ENCODE results near the gene CSF2. TPM values are rescaled to one million over a fixed set of nuclear protein-coding genes. Genes with fewer than 3 reads are reported as not detected.

CSF2 gene
- total RNA-seq, 4 donors from 2014 or later = not detected

- no peaks in the 10 kb centered on the region for H3K9me3 ChIP-seq
- H3K4me3 ChIP-seq = no peak overlapping the region
- intact Hi-C loops (cut with DNase I; ENCODE audit: low total_unique reads) = no loop called here
- H3K27ac ChIP-seq = no peak overlapping the region
- no peaks in the 10 kb centered on the region for H3K36me3 ChIP-seq
- TF ChIP-seq CTCF (IDR thresholded peaks at IDR 0.05) = no peak
- no peak for TF ChIP-seq EP300 (IDR thresholded peaks at IDR 0.05; ENCODE audit: low read depth)
- TF ChIP-seq POLR2AphosphoS5 (IDR thresholded peaks at IDR 0.05) = no peak
- no peak for TF ChIP-seq POLR2A (IDR thresholded peaks at IDR 0.05)
- peaks cover 0 to 8% (median 5%) of the 10 kb centered on the region in 4 donors for H3K4me1 ChIP-seq
- no peak for DNase-seq
- H3K27me3 ChIP-seq = no peaks in the 10 kb centered on the region
- in situ Hi-C loops (cut with MboI; ENCODE audit: low pct_ligation_motif_present in 1 of 4, low pct_unique_long_range_greater_than_20kb in 1 of 4, low sequenced_read_pairs in 3 of 4) = no loop called here
Observed at GRCh38 chr5:132098621-132099020, 25.0 kb downstream of the CSF2 start.

GRCh38 chr5:132099076-132099748 is 25.6 kb downstream of the CSF2 start:
- WGBS, 2 donors (ENCODE audit: low coverage in 1 of 2) = 85% methylated on average over 5 of the region's 5 CpGs; no CpG with 5 or more reads in 1 of the 2 donors
- Histone ChIP-seq H3K27ac (no peak overlapping the region), H3K36me3 (no peaks in the 10 kb centered on the region), H3K9me3 (no peaks in the 10 kb centered on the region), H3K4me1 (peaks cover 2 to 14% (median 11%) of the 10 kb centered on the region in 4 donors), H3K27me3 (no peaks in the 10 kb centered on the region), H3K4me3 (no peak overlapping the region)
- in situ Hi-C loops (cut with MboI; ENCODE audit: low pct_ligation_motif_present in 1 of 4, low pct_unique_long_range_greater_than_20kb in 1 of 4, low sequenced_read_pairs in 3 of 4) = no loop called here
- no peak for DNase-seq
- no peak for TF ChIP-seq EP300 (IDR thresholded peaks at IDR 0.05; ENCODE audit: low read depth)
- intact Hi-C loops (cut with DNase I; ENCODE audit: low total_unique reads) = no loop called here

GRCh38 chr5:132099905-132100304 is 26.3 kb downstream of the CSF2 start:
- DNase-seq = no peak
- Histone ChIP-seq H3K9me3 (no peaks in the 10 kb centered on the region), H3K36me3 (no peaks in the 10 kb centered on the region), H3K27me3 (no peaks in the 10 kb centered on the region), H3K27ac (no peak overlapping the region), H3K4me3 (no peak overlapping the region), H3K4me1 (peaks cover 2 to 14% (median 11%) of the 10 kb centered on the region in 4 donors)
- TF ChIP-seq CTCF (IDR thresholded peaks at IDR 0.05) = no peak
- TF ChIP-seq POLR2A (IDR thresholded peaks at IDR 0.05) = no peak
- no peak for TF ChIP-seq EP300 (IDR thresholded peaks at IDR 0.05; ENCODE audit: low read depth)
- no peak for TF ChIP-seq POLR2AphosphoS5 (IDR thresholded peaks at IDR 0.05)
- 83 to 86% methylated on average over 3 of the region's 3 CpGs for WGBS, 2 donors (ENCODE audit: low coverage in 1 of 2)
- intact Hi-C loops (cut with DNase I; ENCODE audit: low total_unique reads) (no loop called here), in situ Hi-C loops (cut with MboI; ENCODE audit: low pct_ligation_motif_present in 1 of 4, low pct_unique_long_range_greater_than_20kb in 1 of 4, low sequenced_read_pairs in 3 of 4) (no loop called here)

GRCh38 chr5:132100672-132101261 is 27.2 kb downstream of the CSF2 start:
- DNase-seq = peak; percentile 26
- intact Hi-C loops (cut with DNase I; ENCODE audit: low total_unique reads) (no loop called here), in situ Hi-C loops (cut with MboI; ENCODE audit: low pct_ligation_motif_present in 1 of 4, low pct_unique_long_range_greater_than_20kb in 1 of 4, low sequenced_read_pairs in 3 of 4) (no loop called here)
- no peaks in the 10 kb centered on the region for H3K9me3 ChIP-seq
- peak overlapping the region in 1 of 4 donors; percentile 30 for H3K27ac ChIP-seq
- no peak for TF ChIP-seq POLR2AphosphoS5 (IDR thresholded peaks at IDR 0.05)
- TF ChIP-seq CTCF (IDR thresholded peaks at IDR 0.05) = no peak
- TF ChIP-seq POLR2A (IDR thresholded peaks at IDR 0.05) = no peak
- TF ChIP-seq EP300 (IDR thresholded peaks at IDR 0.05; ENCODE audit: low read depth) = no peak
- 70% methylated on average over 8 of the region's 8 CpGs; no CpG with 5 or more reads in 1 of the 2 donors for WGBS, 2 donors (ENCODE audit: low coverage in 1 of 2)
- H3K36me3 ChIP-seq = no peaks in the 10 kb centered on the region
- H3K4me3 ChIP-seq = no peak overlapping the region
- no peaks in the 10 kb centered on the region for H3K27me3 ChIP-seq
- peaks cover 2 to 14% (median 11%) of the 10 kb centered on the region in 4 donors for H3K4me1 ChIP-seq

Measured in transverse colon (tissue), 4 donors.